Body of pancreas (tissue), 4 donors: ENCODE data around the gene CMBL. TPM values are rescaled to one million over a fixed set of nuclear protein-coding genes. Genes with fewer than 3 reads are reported as not detected.

Experiments used
- ATAC-seq: fragments of 150-250 bp; one replicate; pipeline ENCODE4 v1.9.1; 2016
- DNase-seq, 4 donors: peaks; one replicate each; pipeline ENCODE4 v3.0.0-alpha.2; 2019
- H3K27ac ChIP-seq, 4 donors: fragments of 200-600 bp; sonication (generic); 1 replicate in 3 of 4; 2 replicates in 1 of 4; pipeline versions ENCODE4 v1.5.1 to v1.6.1; 2016 to 2019; ENCODE audit warnings: mild to moderate bottlenecking in 1 of 4, mixed read lengths in 1 of 4, moderate library complexity in 1 of 4
- H3K27me3 ChIP-seq, 2 donors: fragments of 200-600 bp; sonication (generic); one replicate each; pipeline ENCODE4 v1.6.0; 2016; ENCODE audit warnings: mild to moderate bottlenecking in 1 of 2
- H3K36me3 ChIP-seq, 2 donors: fragments of 200-600 bp; sonication (generic); replicated peaks in 1 of 2; 2 replicates each; pipeline ENCODE4 v1.5.1; 2016; ENCODE audit warnings: low read depth in 2 of 2; ENCODE audit not compliant: insufficient read depth in 1 of 2
- H3K4me1 ChIP-seq: fragments of 200-600 bp; sonication (generic); one replicate; pipeline ENCODE4 v1.6.0; 2016
- H3K4me3 ChIP-seq, 2 donors: fragments of 200-600 bp; sonication (generic); 1 replicate in 1 of 2; 2 replicates in 1 of 2; pipeline ENCODE4 v1.5.1; 2016 to 2019
- H3K9me3 ChIP-seq, 3 donors: fragments of 200-600 bp; sonication (generic); 1 replicate in 2 of 3; 2 replicates in 1 of 3; pipeline ENCODE4 v1.5.1; 2016
- POLR2A ChIP-seq, 3 donors: fragments of 450-650 bp; IDR thresholded peaks; one replicate each; pipeline ENCODE4 v1.6.1; 2016; ENCODE audit warnings: antibody characterized with exemption in 3 of 3, mild to moderate bottlenecking in 2 of 3
- WGBS, 2 donors: methylation state at CpG; one replicate each; pipeline ENCODE4 v1.1.5; 2017; 5-methylcytosine and 5-hydroxymethylcytosine counted together
- intact Hi-C: fragments of 100-400 bp; cut with DNase I; formaldehyde crosslinking; loops from one replicate; pipeline ENCODE4 v1.15.1; 2023
- total RNA-seq, 2 donors: library from RNA; depleted of rRNA; stranded (reverse); fragments of >200 nt; gene quantifications; one replicate each; pipeline ENCODE4 v1.1.0, GENCODE V29; 2016
- TF ChIP-seq, protein P1 (sequence below), 7 experiments: fragments of 450-650 bp in 4 of 7; fragments of 200-600 bp in 3 of 7; sonication (generic) in 3 of 7; IDR thresholded peaks; one replicate each; pipeline ENCODE4 v1.5.1; 2016 to 2019; ENCODE audit warnings: antibody characterized with exemption in 7 of 7

The CMBL gene
- total RNA-seq, 2 donors from 2014 or later: 4.4 to 4.9 TPM

DNA sequence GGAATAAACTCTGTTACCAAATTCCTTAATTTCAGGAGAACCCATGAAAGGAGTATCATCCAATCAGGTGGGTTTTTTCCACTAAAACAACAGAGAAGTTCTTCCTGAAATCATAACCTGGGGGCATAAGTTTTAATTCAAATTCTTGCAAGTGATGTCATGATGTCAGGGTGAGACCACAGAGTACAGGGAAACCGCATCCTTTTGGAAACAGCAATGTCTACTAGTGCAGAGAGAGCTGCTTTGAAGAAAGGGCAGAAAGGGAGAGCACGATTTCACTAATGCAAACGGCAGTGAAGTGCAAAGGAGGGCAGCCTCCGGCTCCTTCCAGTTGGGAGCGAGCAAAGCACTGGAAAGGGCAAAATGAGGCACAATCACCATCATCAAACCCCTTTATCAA lies 20.6 kb upstream of the CMBL start:
- intact Hi-C loops: no loop called here
- Histone ChIP-seq H3K4me3 (no peak overlapping the region), H3K9me3 (no peaks in the 10 kb centered on the region), H3K27me3 (no peaks in the 10 kb centered on the region), H3K27ac (no peak overlapping the region), H3K4me1 (peaks cover 52% of the 10 kb centered on the region), H3K36me3 (no peaks in the 10 kb centered on the region)
- WGBS, 2 donors: 91 to 92% methylated on average over 5 of the region's 5 CpGs
- no peak for DNase-seq
- no peak for TF ChIP-seq POLR2A (IDR thresholded peaks at IDR 0.05)
- TF ChIP-seq, protein P1, sequence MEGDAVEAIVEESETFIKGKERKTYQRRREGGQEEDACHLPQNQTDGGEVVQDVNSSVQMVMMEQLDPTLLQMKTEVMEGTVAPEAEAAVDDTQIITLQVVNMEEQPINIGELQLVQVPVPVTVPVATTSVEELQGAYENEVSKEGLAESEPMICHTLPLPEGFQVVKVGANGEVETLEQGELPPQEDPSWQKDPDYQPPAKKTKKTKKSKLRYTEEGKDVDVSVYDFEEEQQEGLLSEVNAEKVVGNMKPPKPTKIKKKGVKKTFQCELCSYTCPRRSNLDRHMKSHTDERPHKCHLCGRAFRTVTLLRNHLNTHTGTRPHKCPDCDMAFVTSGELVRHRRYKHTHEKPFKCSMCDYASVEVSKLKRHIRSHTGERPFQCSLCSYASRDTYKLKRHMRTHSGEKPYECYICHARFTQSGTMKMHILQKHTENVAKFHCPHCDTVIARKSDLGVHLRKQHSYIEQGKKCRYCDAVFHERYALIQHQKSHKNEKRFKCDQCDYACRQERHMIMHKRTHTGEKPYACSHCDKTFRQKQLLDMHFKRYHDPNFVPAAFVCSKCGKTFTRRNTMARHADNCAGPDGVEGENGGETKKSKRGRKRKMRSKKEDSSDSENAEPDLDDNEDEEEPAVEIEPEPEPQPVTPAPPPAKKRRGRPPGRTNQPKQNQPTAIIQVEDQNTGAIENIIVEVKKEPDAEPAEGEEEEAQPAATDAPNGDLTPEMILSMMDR (IDR thresholded peaks at IDR 0.05): no peak
- ATAC-seq: no peak

DNA sequence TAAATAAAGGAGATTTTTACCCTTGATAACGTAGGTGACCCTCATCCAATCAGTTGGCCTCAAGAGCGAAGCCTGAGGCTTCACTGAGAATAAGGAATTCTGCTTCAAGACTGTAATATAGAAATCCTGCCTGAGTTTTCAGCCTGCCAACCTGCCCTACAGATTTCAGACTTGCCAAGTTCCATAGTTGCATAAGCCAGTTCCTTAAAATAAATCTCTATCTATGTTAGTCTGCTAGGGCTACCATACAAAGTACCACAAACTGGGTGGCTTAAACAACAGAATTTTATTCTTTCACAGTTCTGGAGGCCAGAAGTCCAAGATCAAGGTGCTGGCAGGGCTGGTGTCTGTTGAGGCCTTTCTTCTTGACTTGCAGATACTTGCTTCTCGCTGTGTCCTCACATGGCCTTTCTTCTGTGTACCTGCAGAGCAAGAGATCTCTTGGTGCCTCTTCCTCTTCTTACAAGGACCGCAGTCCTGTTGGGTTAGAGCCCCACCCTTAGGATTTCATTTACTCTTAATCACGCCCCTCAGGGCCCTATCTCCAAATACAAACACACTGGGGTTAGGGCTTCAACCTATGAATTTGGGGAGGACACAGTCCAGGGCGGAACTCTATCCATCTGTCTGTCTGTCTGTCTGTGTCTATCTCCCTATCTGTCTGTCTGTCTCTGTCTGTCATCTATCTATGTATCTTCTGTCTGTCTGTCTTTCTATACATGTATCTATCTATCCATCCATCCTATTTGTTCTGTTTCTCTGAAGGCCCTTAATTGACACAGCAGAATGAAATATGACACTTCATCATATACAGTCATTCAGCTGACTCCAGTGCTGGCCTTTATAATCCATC lies 17.0 kb upstream of the CMBL start:
- intact Hi-C loops: no loop called here
- WGBS, 2 donors: 62 to 72% methylated on average over 6 of the region's 6 CpGs
- ATAC-seq (no peak), DNase-seq (no peak)
- Histone ChIP-seq H3K4me3 (no peak overlapping the region), H3K27me3 (no peaks in the 10 kb centered on the region), H3K36me3 (no peaks in the 10 kb centered on the region), H3K4me1 (peaks cover 16% of the 10 kb centered on the region), H3K27ac (no peak overlapping the region), H3K9me3 (no peaks in the 10 kb centered on the region)
- no peak for TF ChIP-seq POLR2A (IDR thresholded peaks at IDR 0.05)
- TF ChIP-seq, protein P1 (IDR thresholded peaks at IDR 0.05): no peak

DNA sequence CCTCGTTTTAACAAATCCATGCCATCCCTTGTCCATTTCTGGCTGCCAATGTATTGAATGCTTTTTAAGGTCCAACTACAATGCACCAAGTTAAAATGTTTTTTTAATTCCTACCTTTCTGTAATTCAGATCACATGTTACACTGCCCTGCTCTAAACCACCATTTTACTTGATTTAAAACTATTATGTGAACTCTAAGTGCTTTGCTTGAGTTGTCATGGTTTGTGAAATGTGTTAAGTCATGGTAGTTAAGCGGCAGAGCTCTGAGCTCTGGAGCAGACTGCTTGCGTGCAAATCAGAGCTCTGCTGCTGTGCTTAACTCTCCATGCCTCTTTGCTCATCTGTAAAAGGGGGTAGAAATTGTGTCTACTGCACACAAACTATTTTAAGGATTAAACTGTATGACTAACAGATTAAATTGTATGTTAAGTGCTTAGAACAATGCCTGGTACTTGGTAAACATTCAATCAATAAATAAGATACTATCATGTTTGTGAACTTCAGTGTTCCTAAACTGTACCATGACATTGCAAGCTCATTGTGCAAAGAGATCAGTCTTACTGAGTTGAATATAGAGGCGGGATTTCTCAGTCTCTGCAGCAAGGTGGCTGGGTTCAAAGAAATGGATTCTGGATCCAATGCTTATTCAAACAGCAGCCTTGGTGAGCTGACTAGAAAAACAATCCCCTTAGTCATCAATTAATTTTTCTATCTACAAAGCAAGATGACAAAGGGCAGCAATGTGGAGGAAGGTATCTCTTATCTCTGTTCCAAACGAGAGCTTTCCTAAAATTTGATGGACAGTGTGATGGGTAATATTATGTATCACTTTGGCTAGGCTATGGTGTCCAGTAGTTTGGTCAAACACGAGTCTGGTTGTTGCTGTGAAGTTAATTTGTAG lies 16.1 kb upstream of the CMBL start:
- Histone ChIP-seq H3K36me3 (no peaks in the 10 kb centered on the region), H3K4me3 (no peak overlapping the region), H3K27me3 (no peaks in the 10 kb centered on the region), H3K9me3 (no peaks in the 10 kb centered on the region), H3K27ac (no peak overlapping the region), H3K4me1 (peaks cover 16% of the 10 kb centered on the region)
- TF ChIP-seq, protein P1 (IDR thresholded peaks at IDR 0.05): no peak
- no peak for TF ChIP-seq POLR2A (IDR thresholded peaks at IDR 0.05)
- peak; percentile 85 for ATAC-seq
- intact Hi-C loops: no loop called here
- WGBS, 2 donors: 47 to 57% methylated on average over 6 of the region's 6 CpGs
- DNase-seq: no peak

GRCh38 chr5:10321882-10322281 lies 14.2 kb upstream of the CMBL start:
- no peak for TF ChIP-seq POLR2A (IDR thresholded peaks at IDR 0.05)

GRCh38 chr5:10320793-10321192 lies 13.1 kb upstream of the CMBL start:
- WGBS, 2 donors: 58 to 73% methylated on average over 3 of the region's 3 CpGs
- Histone ChIP-seq H3K27ac (no peak overlapping the region), H3K4me3 (no peak overlapping the region), H3K9me3 (no peaks in the 10 kb centered on the region), H3K27me3 (no peaks in the 10 kb centered on the region), H3K4me1 (peaks cover 16% of the 10 kb centered on the region), H3K36me3 (no peaks in the 10 kb centered on the region)
- TF ChIP-seq POLR2A (IDR thresholded peaks at IDR 0.05): no peak
- TF ChIP-seq, protein P1 (IDR thresholded peaks at IDR 0.05): no peak
- intact Hi-C loops: no loop called here
- DNase-seq: no peak
- no peak for ATAC-seq

More at GRCh38 chr5:10321882-10322281, 14.2 kb upstream of the CMBL start:
- ATAC-seq (no peak), DNase-seq (no peak)
- no peaks in the 10 kb centered on the region for H3K9me3 ChIP-seq
- H3K36me3 ChIP-seq: no peaks in the 10 kb centered on the region
- no peaks in the 10 kb centered on the region for H3K27me3 ChIP-seq
- peaks cover 16% of the 10 kb centered on the region for H3K4me1 ChIP-seq
- intact Hi-C loops: no loop called here
- 75 to 83% methylated on average over 9 of the region's 9 CpGs for WGBS, 2 donors
- H3K27ac ChIP-seq: no peak overlapping the region
- no peak overlapping the region for H3K4me3 ChIP-seq
